K562 (cell line): ENCODE results near the gene MCL1. TPM values are rescaled to one million over a fixed set of nuclear protein-coding genes. Genes with fewer than 3 reads are reported as not detected.
A peak's percentile ranks its signal among the peaks of the same experiment; 100 is the strongest.

ENCODE experiments used
- ATF1 ChIP-seq, 2 experiments: fragments of 450-650 bp in 1 of 2; IDR thresholded peaks; 2 replicates each; pipeline ENCODE4 v1.6.1; 2016; ENCODE audit warnings: missing compliant biosample characterization in 1 of 2, missing genetic modification characterization in 1 of 2
- BHLHE40 ChIP-seq: IDR thresholded peaks from 2 replicates; pipeline ENCODE4 v1.6.1; 2011; ENCODE audit warnings: low read length, improper control_type of control experiment
- CBFB ChIP-seq: sonication (generic); formaldehyde crosslinking; IDR thresholded peaks from 2 replicates; pipeline ENCODE4 v1.4.0; 2020; ENCODE audit warnings: mild to moderate bottlenecking, missing genetic modification reagents
- CC2D1A ChIP-seq: fragments of 450-650 bp; IDR thresholded peaks from 2 replicates; pipeline ENCODE4 v1.6.1; 2017; ENCODE audit warnings: mild to moderate bottlenecking
- KLF16 ChIP-seq: IDR thresholded peaks from 2 replicates; pipeline ENCODE4 v1.6.1; 2016; ENCODE audit warnings: antibody characterized with exemption
- KLF6 ChIP-seq: fragments of 250-450 bp; sonication (Bioruptor Pico); IDR thresholded peaks from 2 replicates; pipeline ENCODE4 v1.4.0; 2020; ENCODE audit warnings: mild to moderate bottlenecking, moderate library complexity, borderline replicate concordance
- MED1 ChIP-seq: sonication (generic); formaldehyde crosslinking; IDR thresholded peaks from 2 replicates; pipeline ENCODE4 v1.8.1; 2023; ENCODE audit warnings: missing genetic modification reagents, borderline replicate concordance
- NR2C2 ChIP-seq, 2 experiments: fragments of 200-800 bp in 1 of 2; sonication (Bioruptor generic) in 1 of 2; sonication (generic) in 1 of 2; formaldehyde crosslinking in 1 of 2; IDR thresholded peaks; 2 replicates each; pipeline versions ENCODE4 v1.6.1 to v1.8.0; 2016 to 2022; ENCODE audit warnings: mild to moderate bottlenecking in 1 of 2, missing compliant biosample characterization in 1 of 2, missing genetic modification characterization in 1 of 2, missing genetic modification reagents in 1 of 2
- POLR2A ChIP-seq: fragments of 450-650 bp; conservative IDR thresholded peaks from 2 replicates; pipeline ENCODE4 v1.6.1; 2016
- RFX1 ChIP-seq: fragments of 450-650 bp; IDR thresholded peaks from 2 replicates; pipeline ENCODE4 v1.6.1; 2016; ENCODE audit warnings: mild to moderate bottlenecking, moderate library complexity
- SMAD4 ChIP-seq: fragments of 250-450 bp; sonication (Bioruptor Pico); conservative IDR thresholded peaks from 2 replicates; pipeline ENCODE4 v1.8.0; 2021; ENCODE audit warnings: inconsistent platforms, mild to moderate bottlenecking, moderate library complexity
- TBL1XR1 ChIP-seq, 2 experiments: IDR thresholded peaks; 2 replicates each; pipeline ENCODE4 v1.6.1; 2012; ENCODE audit warnings: improper control_type of control experiment in 2 of 2, low read length in 2 of 2, mild to moderate bottlenecking in 1 of 2
- ZNF217 ChIP-seq: sonication (generic); formaldehyde crosslinking; IDR thresholded peaks from 2 replicates; pipeline ENCODE4 v1.8.0; 2022; ENCODE audit warnings: mild to moderate bottlenecking, missing genetic modification reagents
- ZNF282 ChIP-seq: sonication (generic); formaldehyde crosslinking; IDR thresholded peaks from 2 replicates; pipeline ENCODE4 v1.8.1; 2023; ENCODE audit warnings: missing genetic modification reagents
- polyA plus RNA-seq, 8 experiments: library from polyadenylated mRNA; depleted of rRNA in 4 of 8; stranded (reverse) in 5 of 8; unstranded in 3 of 8; fragments of >200 nt; fragmentation: Nextera tagmentation in 2 of 8; fragmentation: Illumina TruSeq in 1 of 8; extraction: Ambion mirVana in 2 of 8; extraction: Trizol in 1 of 8; gene quantifications; 2 replicates each; pipeline versions ENCODE4 v1.2.1 to v1.2.3, GENCODE V29; 2011 to 2014; ENCODE audit warnings: inconsistent platforms in 1 of 8, missing spikeins in 1 of 8
- total RNA-seq, 7 experiments: library from RNA; depleted of rRNA in 6 of 7; stranded (reverse); fragments of >200 nt in 6 of 7; fragmentation: Illumina TruSeq in 2 of 7; extraction: Trizol in 2 of 7; gene quantifications; 2 replicates each; pipeline versions ENCODE4 v1.2.1 to v1.2.3, GENCODE V29; 2011 to 2021; ENCODE audit warnings: low replicate concordance in 1 of 7
- TF ChIP-seq, protein P1 (sequence below): fragments of 200-800 bp; sonication (Bioruptor generic); IDR thresholded peaks from 2 replicates; pipeline ENCODE4 v1.6.1; 2017; ENCODE audit warnings: missing genetic modification characterization, missing compliant biosample characterization
- TF ChIP-seq, protein P2 (sequence below): fragments of 450-650 bp; IDR thresholded peaks from 2 replicates; pipeline ENCODE4 v1.6.1; 2016
- TF ChIP-seq, protein P3 (sequence below): sonication (generic); formaldehyde crosslinking; IDR thresholded peaks from 2 replicates; pipeline ENCODE4 v1.8.0; 2023; ENCODE audit warnings: missing genetic modification reagents, mild to moderate bottlenecking, borderline replicate concordance
- TF ChIP-seq, protein P4 (sequence below): sonication (generic); formaldehyde crosslinking; IDR thresholded peaks from 2 replicates; pipeline ENCODE4 v1.8.1; 2023; ENCODE audit warnings: mild to moderate bottlenecking, missing genetic modification reagents

The MCL1 gene
- total and polyA plus RNA-seq, 9 of the 15 experiments (the other 6 are each of a cell fraction or from before 2014, with no cell fraction given) = 27.1 to 224 (median 138) TPM

DNA sequence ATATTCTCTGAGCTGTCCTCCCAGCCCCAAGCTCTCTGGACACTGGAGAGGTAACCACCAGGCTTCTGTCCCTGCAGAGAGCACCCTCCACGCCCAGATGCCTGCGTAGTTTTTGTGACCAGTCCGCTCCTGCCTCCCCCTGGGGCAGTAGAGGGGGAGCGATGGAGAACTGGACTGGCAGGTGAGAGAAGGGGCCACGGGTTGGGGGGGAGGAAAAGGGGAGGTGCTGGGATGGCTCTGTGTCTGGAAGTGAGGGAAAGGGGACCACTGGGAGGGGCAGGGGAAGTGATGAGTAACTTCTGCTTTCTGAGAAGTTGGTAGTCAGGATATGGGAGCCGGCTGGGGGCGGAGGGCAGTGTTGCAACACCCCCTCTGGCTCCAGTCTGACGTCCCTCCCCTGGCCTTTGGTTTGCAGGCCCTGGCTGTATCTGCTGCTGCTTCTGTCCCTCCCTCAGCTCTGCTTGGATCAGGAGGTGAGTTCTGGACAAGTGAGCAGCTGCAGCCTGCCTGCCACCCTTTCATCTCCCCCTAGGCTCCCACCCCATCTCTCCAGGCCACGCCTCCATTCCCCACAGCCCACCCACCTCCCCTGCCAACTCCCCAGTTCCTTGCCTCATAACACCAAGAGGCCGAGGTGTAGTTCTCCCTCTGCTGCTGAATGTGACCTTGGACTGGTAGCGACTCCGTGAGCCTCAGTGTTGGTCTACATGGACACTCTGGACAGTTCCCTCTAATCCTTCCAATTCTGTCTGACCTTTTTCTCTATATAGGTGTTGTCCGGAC is 27.1 kb downstream of the MCL1 start (continued):
- TF ChIP-seq, protein P1, sequence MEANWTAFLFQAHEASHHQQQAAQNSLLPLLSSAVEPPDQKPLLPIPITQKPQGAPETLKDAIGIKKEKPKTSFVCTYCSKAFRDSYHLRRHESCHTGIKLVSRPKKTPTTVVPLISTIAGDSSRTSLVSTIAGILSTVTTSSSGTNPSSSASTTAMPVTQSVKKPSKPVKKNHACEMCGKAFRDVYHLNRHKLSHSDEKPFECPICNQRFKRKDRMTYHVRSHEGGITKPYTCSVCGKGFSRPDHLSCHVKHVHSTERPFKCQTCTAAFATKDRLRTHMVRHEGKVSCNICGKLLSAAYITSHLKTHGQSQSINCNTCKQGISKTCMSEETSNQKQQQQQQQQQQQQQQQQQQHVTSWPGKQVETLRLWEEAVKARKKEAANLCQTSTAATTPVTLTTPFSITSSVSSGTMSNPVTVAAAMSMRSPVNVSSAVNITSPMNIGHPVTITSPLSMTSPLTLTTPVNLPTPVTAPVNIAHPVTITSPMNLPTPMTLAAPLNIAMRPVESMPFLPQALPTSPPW = peak; percentile 90
- TF ChIP-seq, protein P2, sequence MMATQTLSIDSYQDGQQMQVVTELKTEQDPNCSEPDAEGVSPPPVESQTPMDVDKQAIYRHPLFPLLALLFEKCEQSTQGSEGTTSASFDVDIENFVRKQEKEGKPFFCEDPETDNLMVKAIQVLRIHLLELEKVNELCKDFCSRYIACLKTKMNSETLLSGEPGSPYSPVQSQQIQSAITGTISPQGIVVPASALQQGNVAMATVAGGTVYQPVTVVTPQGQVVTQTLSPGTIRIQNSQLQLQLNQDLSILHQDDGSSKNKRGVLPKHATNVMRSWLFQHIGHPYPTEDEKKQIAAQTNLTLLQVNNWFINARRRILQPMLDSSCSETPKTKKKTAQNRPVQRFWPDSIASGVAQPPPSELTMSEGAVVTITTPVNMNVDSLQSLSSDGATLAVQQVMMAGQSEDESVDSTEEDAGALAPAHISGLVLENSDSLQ = peak; percentile 54
- TF ChIP-seq ZNF282 (CRISPR knock-in tag) = no peak
- TF ChIP-seq, protein P3, sequence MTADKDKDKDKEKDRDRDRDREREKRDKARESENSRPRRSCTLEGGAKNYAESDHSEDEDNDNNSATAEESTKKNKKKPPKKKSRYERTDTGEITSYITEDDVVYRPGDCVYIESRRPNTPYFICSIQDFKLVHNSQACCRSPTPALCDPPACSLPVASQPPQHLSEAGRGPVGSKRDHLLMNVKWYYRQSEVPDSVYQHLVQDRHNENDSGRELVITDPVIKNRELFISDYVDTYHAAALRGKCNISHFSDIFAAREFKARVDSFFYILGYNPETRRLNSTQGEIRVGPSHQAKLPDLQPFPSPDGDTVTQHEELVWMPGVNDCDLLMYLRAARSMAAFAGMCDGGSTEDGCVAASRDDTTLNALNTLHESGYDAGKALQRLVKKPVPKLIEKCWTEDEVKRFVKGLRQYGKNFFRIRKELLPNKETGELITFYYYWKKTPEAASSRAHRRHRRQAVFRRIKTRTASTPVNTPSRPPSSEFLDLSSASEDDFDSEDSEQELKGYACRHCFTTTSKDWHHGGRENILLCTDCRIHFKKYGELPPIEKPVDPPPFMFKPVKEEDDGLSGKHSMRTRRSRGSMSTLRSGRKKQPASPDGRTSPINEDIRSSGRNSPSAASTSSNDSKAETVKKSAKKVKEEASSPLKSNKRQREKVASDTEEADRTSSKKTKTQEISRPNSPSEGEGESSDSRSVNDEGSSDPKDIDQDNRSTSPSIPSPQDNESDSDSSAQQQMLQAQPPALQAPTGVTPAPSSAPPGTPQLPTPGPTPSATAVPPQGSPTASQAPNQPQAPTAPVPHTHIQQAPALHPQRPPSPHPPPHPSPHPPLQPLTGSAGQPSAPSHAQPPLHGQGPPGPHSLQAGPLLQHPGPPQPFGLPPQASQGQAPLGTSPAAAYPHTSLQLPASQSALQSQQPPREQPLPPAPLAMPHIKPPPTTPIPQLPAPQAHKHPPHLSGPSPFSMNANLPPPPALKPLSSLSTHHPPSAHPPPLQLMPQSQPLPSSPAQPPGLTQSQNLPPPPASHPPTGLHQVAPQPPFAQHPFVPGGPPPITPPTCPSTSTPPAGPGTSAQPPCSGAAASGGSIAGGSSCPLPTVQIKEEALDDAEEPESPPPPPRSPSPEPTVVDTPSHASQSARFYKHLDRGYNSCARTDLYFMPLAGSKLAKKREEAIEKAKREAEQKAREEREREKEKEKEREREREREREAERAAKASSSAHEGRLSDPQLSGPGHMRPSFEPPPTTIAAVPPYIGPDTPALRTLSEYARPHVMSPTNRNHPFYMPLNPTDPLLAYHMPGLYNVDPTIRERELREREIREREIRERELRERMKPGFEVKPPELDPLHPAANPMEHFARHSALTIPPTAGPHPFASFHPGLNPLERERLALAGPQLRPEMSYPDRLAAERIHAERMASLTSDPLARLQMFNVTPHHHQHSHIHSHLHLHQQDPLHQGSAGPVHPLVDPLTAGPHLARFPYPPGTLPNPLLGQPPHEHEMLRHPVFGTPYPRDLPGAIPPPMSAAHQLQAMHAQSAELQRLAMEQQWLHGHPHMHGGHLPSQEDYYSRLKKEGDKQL (CRISPR knock-in tag) = no peak
- no peak for TF ChIP-seq TBL1XR1 (IDR thresholded peaks at IDR 0.05; ENCODE audit: low read length in 2 of 2)
- TF ChIP-seq ZNF217 (CRISPR knock-in tag) = no peak
- TF ChIP-seq MED1 (CRISPR knock-in tag) = no peak
- TF ChIP-seq, protein P4, sequence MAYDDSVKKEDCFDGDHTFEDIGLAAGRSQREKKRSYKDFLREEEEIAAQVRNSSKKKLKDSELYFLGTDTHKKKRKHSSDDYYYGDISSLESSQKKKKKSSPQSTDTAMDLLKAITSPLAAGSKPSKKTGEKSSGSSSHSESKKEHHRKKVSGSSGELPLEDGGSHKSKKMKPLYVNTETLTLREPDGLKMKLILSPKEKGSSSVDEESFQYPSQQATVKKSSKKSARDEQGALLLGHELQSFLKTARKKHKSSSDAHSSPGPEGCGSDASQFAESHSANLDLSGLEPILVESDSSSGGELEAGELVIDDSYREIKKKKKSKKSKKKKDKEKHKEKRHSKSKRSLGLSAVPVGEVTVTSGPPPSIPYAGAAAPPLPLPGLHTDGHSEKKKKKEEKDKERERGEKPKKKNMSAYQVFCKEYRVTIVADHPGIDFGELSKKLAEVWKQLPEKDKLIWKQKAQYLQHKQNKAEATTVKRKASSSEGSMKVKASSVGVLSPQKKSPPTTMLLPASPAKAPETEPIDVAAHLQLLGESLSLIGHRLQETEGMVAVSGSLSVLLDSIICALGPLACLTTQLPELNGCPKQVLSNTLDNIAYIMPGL (CRISPR knock-in tag) = no peak
- TF ChIP-seq BHLHE40 = no peak
- TF ChIP-seq RFX1 = no peak
- TF ChIP-seq SMAD4 (CRISPR knock-in tag) = peak; percentile 87
- TF ChIP-seq ATF1 (CRISPR knock-in tag; IDR thresholded peaks at IDR 0.05) = no peak
- TF ChIP-seq ATF1 (tag; IDR thresholded peaks at IDR 0.05) = peak; percentile 53; the same call in 1 of the 2 replicates
- TF ChIP-seq KLF16 = 0 out of 2 replicates have a peak, but pooled peaks have one; percentile 22
- no peak for TF ChIP-seq CC2D1A
- no peak for TF ChIP-seq KLF6 (CRISPR knock-in tag)
- TF ChIP-seq POLR2A = peak; percentile 53; the same call in 1 of the 2 replicates
- no peak for TF ChIP-seq CBFB (CRISPR knock-in tag)
- TF ChIP-seq NR2C2 (CRISPR knock-in tag; IDR thresholded peaks at IDR 0.05) = no peak
- peak; percentile 58 for TF ChIP-seq NR2C2 (tag; IDR thresholded peaks at IDR 0.05)
